HepG2 (cell line): ENCODE data around the gene PLEKHA6. TPM values are rescaled to one million over a fixed set of nuclear protein-coding genes. Genes with fewer than 3 reads are reported as not detected.
A peak's percentile ranks its signal among the peaks of the same experiment; 100 is the strongest.

Experiments
- DMAP1 ChIP-seq: IDR thresholded peaks from 2 replicates; pipeline ENCODE4 v1.6.1; 2016
- FOXK2 ChIP-seq: fragments of 450-650 bp; IDR thresholded peaks from 2 replicates; pipeline ENCODE4 v1.6.1; 2016
- KDM5A ChIP-seq: fragments of 200-600 bp; sonication (generic); IDR thresholded peaks from 2 replicates; pipeline ENCODE4 v1.7.0; 2018; ENCODE audit warnings: antibody characterized with exemption, mild to moderate bottlenecking, low read length, borderline replicate concordance
- RARG ChIP-seq: sonication (generic); formaldehyde crosslinking; IDR thresholded peaks from 2 replicates; pipeline ENCODE4 v1.4.0; 2020; ENCODE audit warnings: low read depth, mild to moderate bottlenecking, missing genetic modification reagents
- RCOR2 ChIP-seq: IDR thresholded peaks from 2 replicates; pipeline ENCODE4 v1.6.1; 2016; ENCODE audit warnings: missing biosample characterization, missing genetic modification reagents
- XRCC5 ChIP-seq: fragments of 200-400 bp; formaldehyde crosslinking; optimal IDR thresholded peaks from 2 replicates; pipeline ENCODE3; 2017; ENCODE audit warnings: mild to moderate bottlenecking, low read length
- ZNF367 ChIP-seq: sonication (generic); formaldehyde crosslinking; IDR thresholded peaks from 2 replicates; pipeline ENCODE4 v1.4.0; 2020; ENCODE audit warnings: missing genetic modification reagents, borderline replicate concordance
- ZNF383 ChIP-seq: sonication (generic); formaldehyde crosslinking; IDR thresholded peaks from 2 replicates; pipeline ENCODE4 v1.4.0; 2020; ENCODE audit warnings: missing genetic modification reagents, mild to moderate bottlenecking, borderline replicate concordance
- ZNF562 ChIP-seq: sonication (generic); formaldehyde crosslinking; IDR thresholded peaks from 2 replicates; pipeline ENCODE4 v1.8.0; 2022; ENCODE audit warnings: missing genetic modification reagents, borderline replicate concordance
- ZNF816 ChIP-seq: sonication (generic); formaldehyde crosslinking; IDR thresholded peaks from 2 replicates; pipeline ENCODE4 v1.8.0; 2022; ENCODE audit warnings: missing genetic modification reagents, mild to moderate bottlenecking, borderline replicate concordance
- polyA plus RNA-seq, 8 experiments: library from polyadenylated mRNA; depleted of rRNA in 3 of 8; stranded (reverse) in 7 of 8; unstranded in 1 of 8; fragments of >200 nt; fragmentation: Illumina TruSeq in 4 of 8; extraction: Trizol in 4 of 8; gene quantifications; 2 replicates each; pipeline versions ENCODE4 v1.2.1 to v1.2.3, GENCODE V29; 2011 to 2016; ENCODE audit warnings: low read depth in 4 of 8, missing spikeins in 1 of 8, mixed read lengths in 1 of 8; ENCODE audit not compliant: insufficient read depth in 1 of 8
- total RNA-seq, 5 experiments: library from RNA; depleted of rRNA; stranded (reverse); fragments of >200 nt; fragmentation: Illumina TruSeq; extraction: Trizol; gene quantifications; 2 replicates each; pipeline ENCODE4 v1.2.3, GENCODE V29; 2016; ENCODE audit warnings: low read depth in 1 of 5
- TF ChIP-seq, protein P1 (sequence below): sonication (generic); formaldehyde crosslinking; IDR thresholded peaks from 2 replicates; pipeline ENCODE4 v1.4.0; 2020; ENCODE audit warnings: missing genetic modification reagents
- TF ChIP-seq, protein P2 (sequence below): sonication (generic); formaldehyde crosslinking; IDR thresholded peaks from 2 replicates; pipeline ENCODE4 v1.5.0; 2020; ENCODE audit warnings: missing genetic modification reagents, mild to moderate bottlenecking, borderline replicate concordance
- TF ChIP-seq, protein P3 (sequence below): sonication (generic); formaldehyde crosslinking; IDR thresholded peaks from 2 replicates; pipeline ENCODE4 v1.5.0; 2020; ENCODE audit warnings: missing genetic modification reagents
- TF ChIP-seq, protein P4 (sequence below): sonication (generic); formaldehyde crosslinking; IDR thresholded peaks from 2 replicates; pipeline ENCODE4 v1.4.0; 2020; ENCODE audit warnings: missing genetic modification reagents, borderline replicate concordance
- TF ChIP-seq, protein P5 (sequence below): sonication (generic); formaldehyde crosslinking; IDR thresholded peaks from 2 replicates; pipeline ENCODE4 v1.4.0; 2020; ENCODE audit warnings: missing genetic modification reagents, borderline replicate concordance
- TF ChIP-seq, protein P6 (sequence below): sonication (generic); formaldehyde crosslinking; IDR thresholded peaks from 2 replicates; pipeline ENCODE4 v1.8.0; 2022; ENCODE audit warnings: mild to moderate bottlenecking, missing genetic modification reagents

PLEKHA6 gene
- total and polyA plus RNA-seq, 2 of the 13 experiments (the other 11 are each of a cell fraction or from before 2014, with no cell fraction given) = 5.3 to 11.4 TPM

DNA sequence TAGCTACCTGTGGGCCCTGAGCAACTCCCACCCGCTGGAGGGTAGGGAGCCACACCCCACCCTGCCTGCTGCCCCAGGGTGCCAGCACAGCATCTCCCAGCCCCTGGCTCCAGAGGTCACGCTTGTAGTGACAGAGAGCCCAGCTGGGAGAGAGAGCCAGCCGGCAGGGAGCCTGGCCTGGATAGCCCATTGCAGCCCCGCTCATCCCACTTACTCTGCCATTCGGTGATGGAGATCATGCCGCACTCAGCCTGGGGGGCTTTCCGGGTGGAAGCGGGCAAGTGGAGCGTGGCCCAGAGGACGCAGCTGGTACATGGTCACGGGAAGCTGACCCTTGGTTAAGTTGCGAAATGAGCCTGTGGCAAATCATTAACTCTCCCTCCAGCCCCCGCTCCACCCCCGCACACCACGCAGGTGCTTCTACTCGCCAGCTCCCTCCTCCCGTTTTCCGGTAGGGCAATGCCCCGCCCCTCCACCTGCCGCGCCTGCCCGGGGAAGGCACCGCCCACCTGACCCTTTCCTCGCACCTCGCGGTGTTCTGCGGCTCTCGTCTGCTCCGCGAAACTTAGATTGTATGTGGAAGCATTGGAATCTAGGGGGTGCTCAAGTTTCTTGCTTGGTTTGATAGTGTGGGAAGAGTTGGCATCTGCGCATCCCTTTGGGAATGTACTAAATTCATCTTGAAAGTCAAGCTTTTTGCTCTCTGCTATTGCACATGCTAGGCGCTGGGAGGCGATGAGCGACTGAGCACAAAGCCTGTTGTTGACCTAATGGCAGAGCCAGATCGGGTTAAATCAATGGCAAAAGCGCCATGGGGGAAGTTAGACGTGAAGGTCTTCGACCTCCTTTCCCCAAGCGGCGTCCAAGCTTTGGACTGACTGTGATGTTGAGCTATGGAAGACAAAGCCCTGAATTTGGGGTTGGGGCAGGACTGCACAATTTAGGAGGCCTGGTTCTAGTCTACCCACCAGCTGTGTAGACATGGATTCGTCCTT lies 145.8 kb downstream of the PLEKHA6 start, which contains the start of gene GOLT1A (continued):
- TF ChIP-seq, protein P1, sequence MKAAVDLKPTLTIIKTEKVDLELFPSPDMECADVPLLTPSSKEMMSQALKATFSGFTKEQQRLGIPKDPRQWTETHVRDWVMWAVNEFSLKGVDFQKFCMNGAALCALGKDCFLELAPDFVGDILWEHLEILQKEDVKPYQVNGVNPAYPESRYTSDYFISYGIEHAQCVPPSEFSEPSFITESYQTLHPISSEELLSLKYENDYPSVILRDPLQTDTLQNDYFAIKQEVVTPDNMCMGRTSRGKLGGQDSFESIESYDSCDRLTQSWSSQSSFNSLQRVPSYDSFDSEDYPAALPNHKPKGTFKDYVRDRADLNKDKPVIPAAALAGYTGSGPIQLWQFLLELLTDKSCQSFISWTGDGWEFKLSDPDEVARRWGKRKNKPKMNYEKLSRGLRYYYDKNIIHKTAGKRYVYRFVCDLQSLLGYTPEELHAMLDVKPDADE (CRISPR knock-in tag) = no peak
- TF ChIP-seq DMAP1 (peak; percentile 75), FOXK2 (no peak), ZNF562 (CRISPR knock-in tag) (no peak), ZNF383 (CRISPR knock-in tag) (peak; percentile 93; the same call in 1 of the 2 replicates), KDM5A (peak; percentile 53; the same call in 1 of the 2 replicates), ZNF816 (CRISPR knock-in tag) (no peak), ZNF367 (CRISPR knock-in tag) (no peak), RCOR2 (CRISPR knock-in tag) (peak; percentile 41; the same call in 1 of the 2 replicates), XRCC5 (no peak), RARG (no peak)
- TF ChIP-seq, protein P2, sequence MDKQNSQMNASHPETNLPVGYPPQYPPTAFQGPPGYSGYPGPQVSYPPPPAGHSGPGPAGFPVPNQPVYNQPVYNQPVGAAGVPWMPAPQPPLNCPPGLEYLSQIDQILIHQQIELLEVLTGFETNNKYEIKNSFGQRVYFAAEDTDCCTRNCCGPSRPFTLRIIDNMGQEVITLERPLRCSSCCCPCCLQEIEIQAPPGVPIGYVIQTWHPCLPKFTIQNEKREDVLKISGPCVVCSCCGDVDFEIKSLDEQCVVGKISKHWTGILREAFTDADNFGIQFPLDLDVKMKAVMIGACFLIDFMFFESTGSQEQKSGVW (CRISPR knock-in tag) = no peak
- TF ChIP-seq, protein P3, sequence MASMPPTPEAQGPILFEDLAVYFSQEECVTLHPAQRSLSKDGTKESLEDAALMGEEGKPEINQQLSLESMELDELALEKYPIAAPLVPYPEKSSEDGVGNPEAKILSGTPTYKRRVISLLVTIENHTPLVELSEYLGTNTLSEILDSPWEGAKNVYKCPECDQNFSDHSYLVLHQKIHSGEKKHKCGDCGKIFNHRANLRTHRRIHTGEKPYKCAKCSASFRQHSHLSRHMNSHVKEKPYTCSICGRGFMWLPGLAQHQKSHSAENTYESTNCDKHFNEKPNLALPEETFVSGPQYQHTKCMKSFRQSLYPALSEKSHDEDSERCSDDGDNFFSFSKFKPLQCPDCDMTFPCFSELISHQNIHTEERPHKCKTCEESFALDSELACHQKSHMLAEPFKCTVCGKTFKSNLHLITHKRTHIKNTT = no peak
- TF ChIP-seq, protein P4, sequence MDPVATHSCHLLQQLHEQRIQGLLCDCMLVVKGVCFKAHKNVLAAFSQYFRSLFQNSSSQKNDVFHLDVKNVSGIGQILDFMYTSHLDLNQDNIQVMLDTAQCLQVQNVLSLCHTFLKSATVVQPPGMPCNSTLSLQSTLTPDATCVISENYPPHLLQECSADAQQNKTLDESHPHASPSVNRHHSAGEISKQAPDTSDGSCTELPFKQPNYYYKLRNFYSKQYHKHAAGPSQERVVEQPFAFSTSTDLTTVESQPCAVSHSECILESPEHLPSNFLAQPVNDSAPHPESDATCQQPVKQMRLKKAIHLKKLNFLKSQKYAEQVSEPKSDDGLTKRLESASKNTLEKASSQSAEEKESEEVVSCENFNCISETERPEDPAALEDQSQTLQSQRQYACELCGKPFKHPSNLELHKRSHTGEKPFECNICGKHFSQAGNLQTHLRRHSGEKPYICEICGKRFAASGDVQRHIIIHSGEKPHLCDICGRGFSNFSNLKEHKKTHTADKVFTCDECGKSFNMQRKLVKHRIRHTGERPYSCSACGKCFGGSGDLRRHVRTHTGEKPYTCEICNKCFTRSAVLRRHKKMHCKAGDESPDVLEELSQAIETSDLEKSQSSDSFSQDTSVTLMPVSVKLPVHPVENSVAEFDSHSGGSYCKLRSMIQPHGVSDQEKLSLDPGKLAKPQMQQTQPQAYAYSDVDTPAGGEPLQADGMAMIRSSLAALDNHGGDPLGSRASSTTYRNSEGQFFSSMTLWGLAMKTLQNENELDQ (CRISPR knock-in tag) = no peak
- TF ChIP-seq, protein P5, sequence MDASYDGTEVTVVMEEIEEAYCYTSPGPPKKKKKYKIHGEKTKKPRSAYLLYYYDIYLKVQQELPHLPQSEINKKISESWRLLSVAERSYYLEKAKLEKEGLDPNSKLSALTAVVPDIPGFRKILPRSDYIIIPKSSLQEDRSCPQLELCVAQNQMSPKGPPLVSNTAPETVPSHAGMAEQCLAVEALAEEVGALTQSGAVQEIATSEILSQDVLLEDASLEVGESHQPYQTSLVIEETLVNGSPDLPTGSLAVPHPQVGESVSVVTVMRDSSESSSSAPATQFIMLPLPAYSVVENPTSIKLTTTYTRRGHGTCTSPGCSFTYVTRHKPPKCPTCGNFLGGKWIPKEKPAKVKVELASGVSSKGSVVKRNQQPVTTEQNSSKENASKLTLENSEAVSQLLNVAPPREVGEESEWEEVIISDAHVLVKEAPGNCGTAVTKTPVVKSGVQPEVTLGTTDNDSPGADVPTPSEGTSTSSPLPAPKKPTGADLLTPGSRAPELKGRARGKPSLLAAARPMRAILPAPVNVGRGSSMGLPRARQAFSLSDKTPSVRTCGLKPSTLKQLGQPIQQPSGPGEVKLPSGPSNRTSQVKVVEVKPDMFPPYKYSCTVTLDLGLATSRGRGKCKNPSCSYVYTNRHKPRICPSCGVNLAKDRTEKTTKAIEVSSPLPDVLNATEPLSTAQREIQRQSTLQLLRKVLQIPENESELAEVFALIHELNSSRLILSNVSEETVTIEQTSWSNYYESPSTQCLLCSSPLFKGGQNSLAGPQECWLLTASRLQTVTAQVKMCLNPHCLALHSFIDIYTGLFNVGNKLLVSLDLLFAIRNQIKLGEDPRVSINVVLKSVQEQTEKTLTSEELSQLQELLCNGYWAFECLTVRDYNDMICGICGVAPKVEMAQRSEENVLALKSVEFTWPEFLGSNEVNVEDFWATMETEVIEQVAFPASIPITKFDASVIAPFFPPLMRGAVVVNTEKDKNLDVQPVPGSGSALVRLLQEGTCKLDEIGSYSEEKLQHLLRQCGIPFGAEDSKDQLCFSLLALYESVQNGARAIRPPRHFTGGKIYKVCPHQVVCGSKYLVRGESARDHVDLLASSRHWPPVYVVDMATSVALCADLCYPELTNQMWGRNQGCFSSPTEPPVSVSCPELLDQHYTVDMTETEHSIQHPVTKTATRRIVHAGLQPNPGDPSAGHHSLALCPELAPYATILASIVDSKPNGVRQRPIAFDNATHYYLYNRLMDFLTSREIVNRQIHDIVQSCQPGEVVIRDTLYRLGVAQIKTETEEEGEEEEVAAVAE (CRISPR knock-in tag) = 0 out of 2 replicates have a peak, but pooled peaks have one; percentile 39
- TF ChIP-seq, protein P6, sequence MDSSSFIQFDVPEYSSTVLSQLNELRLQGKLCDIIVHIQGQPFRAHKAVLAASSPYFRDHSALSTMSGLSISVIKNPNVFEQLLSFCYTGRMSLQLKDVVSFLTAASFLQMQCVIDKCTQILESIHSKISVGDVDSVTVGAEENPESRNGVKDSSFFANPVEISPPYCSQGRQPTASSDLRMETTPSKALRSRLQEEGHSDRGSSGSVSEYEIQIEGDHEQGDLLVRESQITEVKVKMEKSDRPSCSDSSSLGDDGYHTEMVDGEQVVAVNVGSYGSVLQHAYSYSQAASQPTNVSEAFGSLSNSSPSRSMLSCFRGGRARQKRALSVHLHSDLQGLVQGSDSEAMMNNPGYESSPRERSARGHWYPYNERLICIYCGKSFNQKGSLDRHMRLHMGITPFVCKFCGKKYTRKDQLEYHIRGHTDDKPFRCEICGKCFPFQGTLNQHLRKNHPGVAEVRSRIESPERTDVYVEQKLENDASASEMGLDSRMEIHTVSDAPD (CRISPR knock-in tag) = peak; percentile 79
